Measurements from ENCODE around the gene RAD51B. TPM values are rescaled to one million over a fixed set of nuclear protein-coding genes. Genes with fewer than 3 reads are reported as not detected.

RAD51B gene
- total and polyA plus RNA-seq, 2 of the 13 experiments (the other 11 are each of a cell fraction or from before 2014, with no cell fraction given), result 7.0 to 9.5 TPM

DNA sequence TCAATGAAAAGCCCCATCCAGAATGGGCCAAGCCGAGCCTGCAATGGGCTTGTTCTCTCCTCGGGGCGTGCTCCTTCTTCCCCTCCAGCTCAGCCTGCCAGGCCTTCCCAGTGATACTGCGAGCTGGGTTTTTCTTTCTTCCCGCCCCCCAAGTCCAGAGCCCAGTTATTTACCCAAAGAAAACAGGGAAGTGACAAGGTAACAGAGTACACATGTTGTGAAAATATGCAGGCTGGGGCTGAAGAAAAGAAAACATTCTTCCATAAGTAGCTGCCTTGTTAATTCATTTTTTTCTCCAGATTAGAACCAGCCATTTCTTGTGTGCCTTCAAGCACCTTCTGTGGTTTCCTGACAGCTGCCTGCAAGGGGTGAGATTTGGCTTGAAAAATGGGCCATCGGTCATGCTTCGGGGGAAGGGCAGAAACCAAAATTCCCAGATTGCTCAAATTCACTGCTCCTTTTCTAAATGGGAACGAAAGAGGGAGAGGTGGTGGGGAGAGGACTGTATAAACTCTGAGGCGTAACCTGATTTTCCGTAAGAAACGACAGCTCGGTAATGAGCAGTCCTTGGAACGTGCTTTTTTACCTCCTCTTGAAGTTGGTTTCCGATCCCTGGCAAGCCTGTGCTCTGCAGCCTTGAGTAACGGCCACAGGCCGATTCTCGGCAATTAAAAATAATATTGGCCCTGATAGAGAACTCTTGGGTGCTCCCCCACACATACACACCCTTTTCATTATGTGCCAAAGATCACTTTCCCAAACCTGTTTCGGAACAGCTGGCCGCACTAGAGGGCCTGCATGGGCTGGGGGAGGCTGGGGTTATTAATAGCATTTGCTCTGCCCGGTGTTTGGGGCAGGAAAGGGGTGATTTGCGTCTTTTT is 743.9 kb downstream of the RAD51B start (continued):
- TF ChIP-seq REST (IDR thresholded peaks at IDR 0.05; ENCODE audit: borderline replicate concordance in 1 of 2, low read depth in 1 of 2, low read length in 2 of 2), result no peak
- TF ChIP-seq HMGXB4 (CRISPR knock-in tag; IDR thresholded peaks at IDR 0.05; ENCODE audit: borderline replicate concordance in 1 of 2, low read depth in 1 of 2), result no peak
- no peak for TF ChIP-seq KLF13 (CRISPR knock-in tag; IDR thresholded peaks at IDR 0.05)
- TF ChIP-seq MED8 (CRISPR knock-in tag; IDR thresholded peaks at IDR 0.05; ENCODE audit: insufficient replicate concordance), result no peak
- TF ChIP-seq PPARG (CRISPR knock-in tag; conservative IDR thresholded peaks at IDR 0.05), result 0 out of 2 replicates have a peak, but pooled peaks have one; percentile 49
- TF ChIP-seq CBX1 (IDR thresholded peaks at IDR 0.05; ENCODE audit: low read depth), result no peak
- TF ChIP-seq HDAC1 (CRISPR knock-in tag; IDR thresholded peaks at IDR 0.05), result 0 out of 2 replicates have a peak, but pooled peaks have one; percentile 23
- peak; percentile 49; the same call in 1 of the 2 replicates for TF ChIP-seq PITX1 (CRISPR knock-in tag; IDR thresholded peaks at IDR 0.05)
- TF ChIP-seq RBFOX2 (IDR thresholded peaks at IDR 0.05; ENCODE audit: low read depth, low read length), result no peak
- no peak for TF ChIP-seq ZNF282 (IDR thresholded peaks at IDR 0.05; ENCODE audit: partially characterized antibody)
- no peak for TF ChIP-seq SOX13 (IDR thresholded peaks at IDR 0.05)
- peak in 1 of 2 experiments; percentile 25; a peak in 1 of 4 replicates for TF ChIP-seq SOX13 (CRISPR knock-in tag; conservative IDR thresholded peaks at IDR 0.05 in 1 of 2, IDR thresholded peaks at IDR 0.05 in 1 of 2)
- TF ChIP-seq SOX6 (IDR thresholded peaks at IDR 0.05), result no peak
- TF ChIP-seq SOX6 (CRISPR knock-in tag; IDR thresholded peaks at IDR 0.05), result peak; percentile 59
- TF ChIP-seq U2AF2 (IDR thresholded peaks at IDR 0.05; ENCODE audit: low read depth, low read length), result no peak
- TF ChIP-seq MED1 (CRISPR knock-in tag; IDR thresholded peaks at IDR 0.05), result no peak
- TF ChIP-seq ETV5 (CRISPR knock-in tag; IDR thresholded peaks at IDR 0.05; ENCODE audit: borderline replicate concordance), result peak; percentile 50; the same call in 1 of the 2 replicates
- TF ChIP-seq ZNF644 (CRISPR knock-in tag; IDR thresholded peaks at IDR 0.05; ENCODE audit: low read depth), result no peak
- no peak for TF ChIP-seq MEIS1 (CRISPR knock-in tag; IDR thresholded peaks at IDR 0.05; ENCODE audit: borderline replicate concordance)
- TF ChIP-seq PRPF4 (IDR thresholded peaks at IDR 0.05; ENCODE audit: low read depth, low read length, poor library complexity, severe bottlenecking), result peak; percentile 56

Data from HepG2 (cell line).